Measurements from ENCODE around the gene WDR87.
"Not testable (repeated sequence)": the region's sequence is repeated elsewhere in the genome, so short reads cannot be mapped to it uniquely, and the experiment has no call there.

Gene WDR87

GRCh38 chr19:37874784-37875183 lies 31.6 kb downstream of the WDR87 start:
- DNase-seq = no peak

DNA sequence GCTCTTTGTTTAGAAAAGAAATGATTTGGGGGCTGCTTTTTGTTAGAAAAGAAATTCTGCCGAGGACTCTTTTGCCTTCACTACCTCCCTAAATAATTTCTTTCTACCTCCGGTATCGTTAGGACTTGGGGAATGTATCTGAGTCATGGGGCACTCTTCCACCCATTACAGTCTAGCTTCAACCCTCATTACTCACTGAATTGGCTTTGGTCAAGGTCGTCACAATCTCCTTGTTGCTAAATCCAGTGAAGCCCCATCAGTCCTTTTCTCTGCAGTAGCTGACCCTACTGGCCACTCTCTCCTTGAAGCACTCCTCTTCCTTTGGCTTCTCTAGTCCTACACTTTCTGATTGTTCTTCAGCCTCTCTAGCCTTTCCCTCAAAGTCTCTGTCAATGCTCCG lies 34.0 kb downstream of the WDR87 start:
- DNase-seq = no peak

DNA sequence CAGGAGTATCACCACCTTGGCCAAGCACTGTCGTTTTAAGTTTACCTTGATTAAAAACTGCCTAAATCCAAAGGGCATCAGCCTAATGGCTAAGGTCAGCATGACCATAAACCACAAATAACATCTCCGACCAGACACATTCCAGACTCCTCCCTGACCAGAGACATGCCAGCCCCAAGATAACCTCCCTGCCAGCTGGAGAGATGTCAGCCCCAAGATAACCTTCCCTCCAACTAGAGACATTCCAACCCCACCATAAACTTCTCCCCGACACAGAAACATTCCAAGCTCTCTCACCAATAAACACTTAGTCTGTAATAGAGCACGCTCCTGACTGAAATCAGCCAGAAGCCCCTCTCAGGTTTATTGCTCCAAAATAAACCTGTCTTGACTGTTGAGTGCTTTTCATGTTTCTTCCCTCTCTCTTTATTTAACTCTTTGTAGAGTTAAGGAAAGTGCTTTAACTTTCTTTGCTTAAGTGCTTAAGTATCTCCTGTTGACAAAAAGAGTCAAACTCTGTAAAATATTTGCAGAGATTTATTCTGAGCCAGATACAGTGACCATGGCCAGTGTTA lies 36.5 kb downstream of the WDR87 start:
- no peak for DNase-seq

- DNase-seq = no peak
These were observed 38.6 kb downstream of the WDR87 start for GRCh38 chr19:37867831-37868230.

GRCh38 chr19:37865930-37866329 lies 40.5 kb downstream of the WDR87 start:
- not testable (repeated sequence) for DNase-seq

DNA sequence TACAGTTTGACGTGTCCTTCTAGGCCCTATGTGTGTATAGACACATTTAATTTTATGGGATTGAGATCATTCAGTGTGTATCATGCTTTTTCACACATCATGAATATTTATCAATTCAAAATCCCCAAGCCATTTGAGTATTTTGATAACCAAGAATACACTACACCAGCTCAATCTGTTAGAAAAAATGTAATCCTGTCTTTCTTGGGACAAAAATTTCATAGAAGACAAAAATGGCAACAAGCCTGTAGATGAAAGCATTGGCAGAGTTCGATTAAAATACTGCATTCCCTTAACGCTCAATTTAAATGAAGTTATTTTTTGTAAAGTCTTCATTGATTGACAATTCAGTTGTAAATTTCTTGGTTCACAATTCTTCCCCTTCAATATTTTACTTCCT lies 41.9 kb downstream of the WDR87 start:
- DNase-seq = no peak

DNA sequence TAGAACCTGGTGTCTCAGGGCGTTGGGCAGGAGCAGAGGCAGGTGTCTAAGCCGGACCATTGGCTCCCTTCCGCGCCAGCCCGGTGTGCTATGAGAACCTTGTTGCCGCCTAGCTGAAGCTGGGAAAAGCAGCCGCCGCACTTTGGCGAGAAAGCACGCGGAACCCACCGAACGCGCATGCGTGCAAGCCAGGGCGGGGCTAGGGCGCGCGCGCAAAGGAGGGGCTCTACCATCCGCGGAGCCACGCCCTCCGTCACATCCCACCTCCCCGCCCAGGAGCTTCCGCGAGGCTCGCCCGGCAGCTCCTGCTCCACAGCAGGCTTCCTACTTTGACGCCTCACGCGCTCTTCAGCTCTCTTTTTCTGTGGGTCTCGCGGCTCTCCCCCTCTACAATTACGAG lies 51.3 kb downstream of the WDR87 start:
- DNase-seq = no peak

- DNase-seq = no peak
These were observed 60.5 kb downstream of the WDR87 start for GRCh38 chr19:37845932-37846331.
